GM21786 (cell line): Measurements from ENCODE around the gene ARHGAP24.

Experiments
- ATAC-seq: cut with Tn5 transposase; IDR thresholded peaks from one replicate; pipeline ENCODE4 v1.9.1; 2021; ENCODE audit not compliant: unreplicated experiment

The ARHGAP24 gene

GRCh38 chr4:85577307-85577706, 102.4 kb downstream of the ARHGAP24 start:
- no peak for ATAC-seq

- ATAC-seq = no peak
Measured at GRCh38 chr4:85579942-85580341, 105.0 kb downstream of the ARHGAP24 start.

GRCh38 chr4:85580489-85580888, 105.5 kb downstream of the ARHGAP24 start:
- ATAC-seq = no peak

- ATAC-seq = no peak
Measured at GRCh38 chr4:85587952-85588351, 113.0 kb downstream of the ARHGAP24 start.

GRCh38 chr4:85591406-85592098, 116.6 kb downstream of the ARHGAP24 start:
- no peak for ATAC-seq

- ATAC-seq = no peak
Measured at GRCh38 chr4:85595098-85595775, 120.3 kb downstream of the ARHGAP24 start.

- ATAC-seq = no peak
Measured at GRCh38 chr4:85595796-85596559, 121.0 kb downstream of the ARHGAP24 start.

- no peak for ATAC-seq
Measured at GRCh38 chr4:85598936-85599335, 124.0 kb downstream of the ARHGAP24 start.

GRCh38 chr4:85600501-85600900, 125.6 kb downstream of the ARHGAP24 start:
- no peak for ATAC-seq

GRCh38 chr4:85603437-85604336, 128.7 kb downstream of the ARHGAP24 start:
- ATAC-seq = peak; percentile 28

- ATAC-seq = no peak
Measured at GRCh38 chr4:85606505-85606904, 131.6 kb downstream of the ARHGAP24 start.

- peak; percentile 68 for ATAC-seq
Measured at GRCh38 chr4:85607624-85608023, 132.7 kb downstream of the ARHGAP24 start.

- peak; percentile 82 for ATAC-seq
Measured at GRCh38 chr4:85610450-85610849, 135.5 kb downstream of the ARHGAP24 start.

GRCh38 chr4:85611661-85612060, 136.7 kb downstream of the ARHGAP24 start:
- ATAC-seq = no peak

- ATAC-seq = no peak
Measured at GRCh38 chr4:85613901-85614300, 139.0 kb downstream of the ARHGAP24 start.

- no peak for ATAC-seq
Measured at GRCh38 chr4:85615952-85616351, 141.0 kb downstream of the ARHGAP24 start.

- no peak for ATAC-seq
Measured at GRCh38 chr4:85617202-85617601, 142.3 kb downstream of the ARHGAP24 start.

GRCh38 chr4:85632981-85633380, 158.0 kb downstream of the ARHGAP24 start:
- ATAC-seq = no peak

GRCh38 chr4:85637778-85638177, 162.8 kb downstream of the ARHGAP24 start:
- ATAC-seq = no peak

- ATAC-seq = no peak
Measured at GRCh38 chr4:85639946-85640345, 165.0 kb downstream of the ARHGAP24 start.
